Suprapubic skin (tissue), 4 donors: ENCODE data around the gene TCERG1L. TPM values are rescaled to one million over a fixed set of nuclear protein-coding genes. Genes with fewer than 3 reads are reported as not detected.
"Not testable (repeated sequence)": the region's sequence is repeated elsewhere in the genome, so short reads cannot be mapped to it uniquely, and the experiment has no call there.

Source experiments
- DNase-seq, 2 donors: peaks; one replicate each; pipeline ENCODE4 v3.0.0-alpha.2; 2019; ENCODE audit warnings: low spot score in 2 of 2
- H3K27ac ChIP-seq: fragments of 200-600 bp; sonication (generic); one replicate; pipeline ENCODE4 v1.5.1; 2019
- H3K27me3 ChIP-seq: fragments of 200-600 bp; sonication (generic); one replicate; pipeline ENCODE4 v1.5.1; 2019
- H3K36me3 ChIP-seq: fragments of 200-600 bp; sonication (generic); one replicate; pipeline ENCODE4 v1.5.1; 2019
- H3K4me1 ChIP-seq: fragments of 200-600 bp; sonication (generic); one replicate; pipeline ENCODE4 v1.5.1; 2019
- H3K4me3 ChIP-seq: fragments of 200-600 bp; sonication (generic); one replicate; pipeline ENCODE4 v1.5.1; 2019; ENCODE audit warnings: mild to moderate bottlenecking
- H3K9me3 ChIP-seq: fragments of 200-600 bp; sonication (generic); one replicate; pipeline ENCODE4 v1.5.1; 2019
- EP300 ChIP-seq: sonication (generic); formaldehyde crosslinking; IDR thresholded peaks from one replicate; pipeline ENCODE4 v1.6.1; 2017; ENCODE audit warnings: antibody characterized with exemption
- POLR2A ChIP-seq, 2 donors: fragments of 450-650 bp; IDR thresholded peaks; one replicate each; pipeline ENCODE4 v1.6.1; 2017; ENCODE audit warnings: antibody characterized with exemption in 2 of 2, mild to moderate bottlenecking in 2 of 2, moderate library complexity in 2 of 2
- POLR2AphosphoS5 ChIP-seq, 3 donors: sonication (generic); formaldehyde crosslinking; IDR thresholded peaks; one replicate each; pipeline ENCODE4 v1.6.1; 2017; ENCODE audit warnings: antibody characterized with exemption in 3 of 3
- WGBS: methylation state at CpG from one replicate; pipeline ENCODE4 v1.1.5; 2018; 5-methylcytosine and 5-hydroxymethylcytosine counted together
- total RNA-seq, 4 donors: library from RNA; depleted of rRNA; stranded (reverse); fragments of >200 nt; gene quantifications; one replicate each; pipeline ENCODE4 v1.1.0, GENCODE V29; 2016
- TF ChIP-seq, protein P1 (sequence below), 2 donors: fragments of 200-600 bp in 1 of 2; fragments of 450-650 bp in 1 of 2; sonication (generic) in 1 of 2; IDR thresholded peaks; one replicate each; pipeline ENCODE4 v1.5.1; 2016 to 2019; ENCODE audit warnings: antibody characterized with exemption in 2 of 2, mild to moderate bottlenecking in 1 of 2, moderate library complexity in 1 of 2

TCERG1L gene
- total RNA-seq, 4 donors from 2014 or later, result 0.32 to 1.0 (median 0.51) TPM

DNA sequence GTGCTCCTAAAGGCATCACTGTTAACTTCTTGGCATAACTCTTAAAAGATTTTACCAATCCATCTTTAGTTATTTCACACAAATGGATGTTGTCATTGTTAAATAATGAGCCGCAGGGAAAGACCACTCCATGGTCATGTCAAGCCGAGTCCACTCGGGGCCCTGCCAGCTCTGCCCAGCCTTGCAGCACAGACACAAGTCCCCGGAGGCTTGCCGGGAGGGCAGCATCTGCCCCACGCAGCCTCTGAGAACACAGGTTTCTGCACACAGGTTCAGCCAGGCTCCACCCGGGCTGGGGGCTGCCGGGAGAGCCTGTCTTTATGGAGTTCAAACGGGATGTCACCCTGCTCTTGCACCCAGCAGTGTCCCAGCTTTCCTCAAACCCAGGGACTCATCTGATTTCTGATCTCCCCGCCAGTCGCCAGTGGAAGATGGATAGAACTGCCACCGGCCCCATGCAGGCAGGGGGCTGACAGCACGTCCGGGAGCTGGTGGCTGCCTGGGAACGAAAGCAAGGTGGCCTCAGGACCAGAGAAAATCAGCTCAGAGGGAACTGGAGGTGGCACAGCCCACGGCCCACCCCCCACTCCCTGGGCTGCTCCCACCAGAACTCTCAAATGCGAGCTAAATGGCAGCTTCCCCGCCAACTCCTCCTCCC, 156.2 kb downstream of the TCERG1L start:
- Histone ChIP-seq H3K27ac (no peak overlapping the region), H3K9me3 (peaks cover 2% of the 10 kb centered on the region), H3K36me3 (no peaks in the 10 kb centered on the region), H3K4me3 (no peak overlapping the region), H3K27me3 (peaks cover 23% of the 10 kb centered on the region), H3K4me1 (no peaks in the 10 kb centered on the region)
- DNase-seq, result no peak
- TF ChIP-seq EP300 (no peak), POLR2AphosphoS5 (IDR thresholded peaks at IDR 0.05) (no peak), POLR2A (IDR thresholded peaks at IDR 0.05) (no peak)
- TF ChIP-seq, protein P1, sequence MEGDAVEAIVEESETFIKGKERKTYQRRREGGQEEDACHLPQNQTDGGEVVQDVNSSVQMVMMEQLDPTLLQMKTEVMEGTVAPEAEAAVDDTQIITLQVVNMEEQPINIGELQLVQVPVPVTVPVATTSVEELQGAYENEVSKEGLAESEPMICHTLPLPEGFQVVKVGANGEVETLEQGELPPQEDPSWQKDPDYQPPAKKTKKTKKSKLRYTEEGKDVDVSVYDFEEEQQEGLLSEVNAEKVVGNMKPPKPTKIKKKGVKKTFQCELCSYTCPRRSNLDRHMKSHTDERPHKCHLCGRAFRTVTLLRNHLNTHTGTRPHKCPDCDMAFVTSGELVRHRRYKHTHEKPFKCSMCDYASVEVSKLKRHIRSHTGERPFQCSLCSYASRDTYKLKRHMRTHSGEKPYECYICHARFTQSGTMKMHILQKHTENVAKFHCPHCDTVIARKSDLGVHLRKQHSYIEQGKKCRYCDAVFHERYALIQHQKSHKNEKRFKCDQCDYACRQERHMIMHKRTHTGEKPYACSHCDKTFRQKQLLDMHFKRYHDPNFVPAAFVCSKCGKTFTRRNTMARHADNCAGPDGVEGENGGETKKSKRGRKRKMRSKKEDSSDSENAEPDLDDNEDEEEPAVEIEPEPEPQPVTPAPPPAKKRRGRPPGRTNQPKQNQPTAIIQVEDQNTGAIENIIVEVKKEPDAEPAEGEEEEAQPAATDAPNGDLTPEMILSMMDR (IDR thresholded peaks at IDR 0.05), result no peak
- 66% methylated on average over 18 of the region's 18 CpGs for WGBS

- Histone ChIP-seq H3K27me3 (peaks cover 18% of the 10 kb centered on the region), H3K36me3 (no peaks in the 10 kb centered on the region), H3K4me3 (no peak overlapping the region), H3K4me1 (no peaks in the 10 kb centered on the region), H3K9me3 (peaks cover 3% of the 10 kb centered on the region), H3K27ac (no peak overlapping the region)
- no peak for DNase-seq
- TF ChIP-seq, protein P1 (IDR thresholded peaks at IDR 0.05), result no peak
- no peak for TF ChIP-seq POLR2AphosphoS5 (IDR thresholded peaks at IDR 0.05)
- TF ChIP-seq EP300, result no peak
- no peak for TF ChIP-seq POLR2A (IDR thresholded peaks at IDR 0.05)
- WGBS, result 95% methylated on average over 16 of the region's 17 CpGs
These were observed 157.1 kb downstream of the TCERG1L start for GRCh38 chr10:131154306-131155025.

DNA sequence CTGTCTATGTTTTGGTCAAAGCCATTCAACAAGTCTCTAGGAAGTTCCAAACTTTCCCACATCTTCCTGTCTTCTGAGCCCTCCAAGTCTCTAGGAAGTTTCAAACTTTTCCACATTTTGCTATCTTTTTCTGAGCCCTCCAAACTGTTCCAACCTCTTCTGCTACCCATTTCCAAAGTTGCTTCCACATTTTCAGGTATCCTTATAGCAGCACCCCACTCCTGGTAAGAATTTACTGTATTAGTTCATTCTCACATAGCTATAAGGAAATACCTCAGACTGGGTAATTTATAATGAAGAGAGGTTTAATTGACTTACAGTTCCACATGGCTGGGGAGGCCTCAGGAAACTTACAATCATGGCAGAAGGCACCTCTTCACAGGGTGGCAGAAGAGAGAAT, 159.1 kb downstream of the TCERG1L start:
- not testable (repeated sequence) for H3K4me1 ChIP-seq, H3K36me3 ChIP-seq

GRCh38 chr10:131150126-131150525, 161.4 kb downstream of the TCERG1L start:
- peaks cover 3% of the 10 kb centered on the region for H3K9me3 ChIP-seq
- no peak overlapping the region for H3K27ac ChIP-seq
- TF ChIP-seq POLR2A (IDR thresholded peaks at IDR 0.05), result no peak
- TF ChIP-seq POLR2AphosphoS5 (IDR thresholded peaks at IDR 0.05), result no peak
- no peak for TF ChIP-seq EP300
- TF ChIP-seq, protein P1 (IDR thresholded peaks at IDR 0.05), result no peak
- H3K4me1 ChIP-seq, result peaks cover 4% of the 10 kb centered on the region
- H3K4me3 ChIP-seq, result no peak overlapping the region
- peaks cover 25% of the 10 kb centered on the region for H3K27me3 ChIP-seq
- DNase-seq, result no peak
- 83% methylated on average over 3 of the region's 4 CpGs for WGBS
- no peaks in the 10 kb centered on the region for H3K36me3 ChIP-seq

More for the DNA sequence above, 159.1 kb downstream of the TCERG1L start:
- H3K27ac ChIP-seq, H3K4me3 ChIP-seq, H3K9me3 ChIP-seq, DNase-seq: not testable (repeated sequence)
- peaks cover 20% of the 10 kb centered on the region for H3K27me3 ChIP-seq

DNA sequence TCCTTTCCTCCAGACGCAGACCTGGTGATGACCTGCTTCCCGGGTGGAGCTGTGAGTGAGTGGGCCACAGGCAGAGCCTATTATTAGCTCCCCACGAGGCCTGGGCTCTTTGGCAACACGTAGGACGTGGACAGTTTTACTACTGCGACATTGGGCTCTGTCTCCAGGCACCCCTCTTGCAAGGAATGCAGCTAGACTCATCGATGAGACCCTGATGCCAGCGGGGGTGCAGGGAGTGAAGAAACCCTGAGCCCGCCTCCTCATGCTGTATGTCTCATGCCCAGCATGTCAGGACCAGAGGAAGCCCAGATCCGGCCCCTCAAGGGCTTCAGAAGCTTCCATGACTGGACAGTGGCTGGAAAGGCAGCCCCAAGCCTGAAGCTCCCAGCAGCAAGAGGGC, 161.9 kb downstream of the TCERG1L start:
- WGBS, result 93% methylated on average over 8 of the region's 10 CpGs
- no peak for DNase-seq
- no peaks in the 10 kb centered on the region for H3K36me3 ChIP-seq
- no peak overlapping the region for H3K27ac ChIP-seq
- peaks cover 20% of the 10 kb centered on the region for H3K27me3 ChIP-seq
- no peak overlapping the region for H3K4me3 ChIP-seq
- H3K4me1 ChIP-seq, result peaks cover 4% of the 10 kb centered on the region
- no peak for TF ChIP-seq EP300
- peaks cover 3% of the 10 kb centered on the region for H3K9me3 ChIP-seq

DNA sequence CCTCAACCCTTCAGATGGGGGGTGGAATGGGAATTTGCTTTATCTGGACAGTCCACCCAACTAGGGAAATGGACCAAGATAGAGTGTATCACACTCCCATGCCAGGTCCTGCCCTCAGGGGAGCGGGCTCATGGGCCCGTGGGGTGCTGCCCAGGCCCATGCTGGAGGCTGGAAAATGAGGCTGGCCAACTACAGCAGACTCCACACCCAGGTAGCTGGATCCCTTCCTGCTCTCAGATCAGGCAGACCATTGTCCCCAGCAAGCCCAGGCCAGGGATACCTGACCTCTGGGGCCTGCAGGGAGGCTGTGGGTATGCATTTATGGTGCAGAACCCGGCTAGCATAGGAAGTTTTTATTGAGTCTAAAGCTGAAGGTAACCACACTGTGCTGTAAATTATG, 162.4 kb downstream of the TCERG1L start:
- Histone ChIP-seq H3K4me1 (peaks cover 4% of the 10 kb centered on the region), H3K27me3 (peaks cover 15% of the 10 kb centered on the region), H3K4me3 (no peak overlapping the region), H3K27ac (no peak overlapping the region), H3K36me3 (no peaks in the 10 kb centered on the region), H3K9me3 (peaks cover 3% of the 10 kb centered on the region)
- WGBS, result 100% methylated on average over 1 of the region's 3 CpGs
- DNase-seq, result no peak
- TF ChIP-seq POLR2A (IDR thresholded peaks at IDR 0.05), result no peak
- TF ChIP-seq, protein P1 (IDR thresholded peaks at IDR 0.05), result no peak
- no peak for TF ChIP-seq POLR2AphosphoS5 (IDR thresholded peaks at IDR 0.05)
- no peak for TF ChIP-seq EP300
